Neuronal stem cell (in vitro differentiated cells): ENCODE measurements around the gene OR10A6. TPM values are rescaled to one million over a fixed set of nuclear protein-coding genes. Genes with fewer than 3 reads are reported as not detected.

Experiments used
- DNase-seq: peaks from one replicate; pipeline ENCODE4 v3.0.0-alpha.2; 2013; ENCODE audit warnings: low spot score
- H2AFZ ChIP-seq: one replicate; pipeline ENCODE4 v1.6.1; 2013; ENCODE audit warnings: mild to moderate bottlenecking, low read length, inconsistent platforms
- H2AK5ac ChIP-seq: 2 replicates; pipeline ENCODE4 v1.6.1; 2013; ENCODE audit warnings: low read depth, mild to moderate bottlenecking, inconsistent platforms, low read length, moderate library complexity, mixed read lengths
- H2BK120ac ChIP-seq: 2 replicates; pipeline ENCODE4 v1.6.1; 2013; ENCODE audit warnings: low read depth, mild to moderate bottlenecking, inconsistent platforms, low read length, moderate library complexity, mixed read lengths
- H2BK12ac ChIP-seq: one replicate; pipeline ENCODE4 v1.6.1; 2013; ENCODE audit warnings: low read length, inconsistent platforms
- H2BK15ac ChIP-seq: 2 replicates; pipeline ENCODE4 v1.6.1; 2013; ENCODE audit warnings: mild to moderate bottlenecking, low read length, inconsistent platforms, mixed read lengths
- H2BK5ac ChIP-seq: one replicate; pipeline ENCODE4 v1.6.1; 2013; ENCODE audit warnings: inconsistent platforms, mild to moderate bottlenecking, low read length, moderate library complexity
- H3K14ac ChIP-seq: one replicate; pipeline ENCODE4 v1.6.1; 2013; ENCODE audit warnings: low read length, inconsistent platforms
- H3K18ac ChIP-seq: 2 replicates; pipeline ENCODE4 v1.6.1; 2013; ENCODE audit warnings: low read length, inconsistent platforms
- H3K23ac ChIP-seq: 2 replicates; pipeline ENCODE4 v1.6.1; 2013; ENCODE audit warnings: low read depth, mild to moderate bottlenecking, mixed read lengths, low read length, inconsistent platforms; ENCODE audit not compliant: poor library complexity
- H3K27ac ChIP-seq: replicated peaks from 3 replicates; pipeline ENCODE4 v1.5.1; 2013; ENCODE audit warnings: low read length, inconsistent platforms
- H3K27me3 ChIP-seq, 3 experiments: 2 replicates each; pipeline ENCODE4 v1.6.1; 2013; ENCODE audit warnings: low read length in 3 of 3, mild to moderate bottlenecking in 2 of 3, inconsistent platforms in 1 of 3, low read depth in 1 of 3, mixed read lengths in 1 of 3, moderate library complexity in 1 of 3; ENCODE audit not compliant: control insufficient read depth in 3 of 3, insufficient read depth in 3 of 3
- H3K36me3 ChIP-seq, 2 donors: replicated peaks in 1 of 2; 2 replicates each; pipeline ENCODE4 v1.6.1; 2013; ENCODE audit warnings: low read length in 2 of 2; ENCODE audit not compliant: control insufficient read depth in 2 of 2, insufficient read depth in 2 of 2
- H3K4ac ChIP-seq: 2 replicates; pipeline ENCODE4 v1.6.1; 2013; ENCODE audit warnings: inconsistent platforms, mild to moderate bottlenecking, low read length, moderate library complexity
- H3K4me1 ChIP-seq, 2 donors: 1 replicate in 1 of 2; 2 replicates in 1 of 2; pipeline ENCODE4 v1.6.1; 2013; ENCODE audit warnings: low read length in 2 of 2, low read depth in 1 of 2; ENCODE audit not compliant: control insufficient read depth in 2 of 2, insufficient read depth in 1 of 2
- H3K4me2 ChIP-seq: one replicate; pipeline ENCODE4 v1.6.1; 2013; ENCODE audit warnings: mild to moderate bottlenecking, low read length, inconsistent platforms; ENCODE audit not compliant: insufficient read depth, poor library complexity, severe bottlenecking
- H3K4me3 ChIP-seq, 2 donors: 2 replicates each; pipeline ENCODE4 v1.5.1; 2013; ENCODE audit warnings: low read length in 2 of 2, mild to moderate bottlenecking in 2 of 2, inconsistent platforms in 1 of 2, moderate library complexity in 1 of 2
- H3K79me1 ChIP-seq: one replicate; pipeline ENCODE4 v1.6.1; 2013; ENCODE audit warnings: low read depth, mild to moderate bottlenecking, inconsistent platforms, low read length, moderate library complexity
- H3K9ac ChIP-seq: one replicate; pipeline ENCODE4 v1.6.1; 2013; ENCODE audit warnings: mild to moderate bottlenecking, low read depth, low read length, inconsistent platforms; ENCODE audit not compliant: poor library complexity
- H3K9me3 ChIP-seq, 2 donors: replicated peaks in 1 of 2; 2 replicates each; pipeline versions ENCODE3 to v1.6.1; 2013; ENCODE audit warnings: low read length in 2 of 2, mild to moderate bottlenecking in 2 of 2, inconsistent platforms in 1 of 2, low read depth in 1 of 2, mixed read lengths in 1 of 2, moderate library complexity in 1 of 2; ENCODE audit not compliant: control insufficient read depth in 2 of 2, insufficient read depth in 1 of 2
- H4K8ac ChIP-seq: one replicate; pipeline ENCODE4 v1.6.1; 2013; ENCODE audit warnings: low read depth, mild to moderate bottlenecking, inconsistent platforms, low read length, moderate library complexity
- H4K91ac ChIP-seq: one replicate; pipeline ENCODE4 v1.6.1; 2013; ENCODE audit warnings: low read length, low read depth, mild to moderate bottlenecking, inconsistent platforms; ENCODE audit not compliant: poor library complexity
- WGBS, 2 donors: extraction: QIAGEN DNeasy Blood & Tissue Kit; methylation state at CpG; one replicate each; pipeline ENCODE4 v1.1.7; 2013; ENCODE audit warnings: missing lambda C conversion rate in 2 of 2, mixed read lengths in 1 of 2; ENCODE audit not compliant: insufficient read length in 2 of 2, insufficient replicate concordance in 1 of 2; ENCODE audit errors: extremely low coverage in 2 of 2; 5-methylcytosine and 5-hydroxymethylcytosine counted together
- polyA plus RNA-seq, 2 experiments: library from polyadenylated mRNA; stranded (reverse); fragments of 200-250 nt; gene quantifications; one replicate each; pipeline ENCODE4 v1.2.3, GENCODE V29; 2013

The OR10A6 gene, protein sequence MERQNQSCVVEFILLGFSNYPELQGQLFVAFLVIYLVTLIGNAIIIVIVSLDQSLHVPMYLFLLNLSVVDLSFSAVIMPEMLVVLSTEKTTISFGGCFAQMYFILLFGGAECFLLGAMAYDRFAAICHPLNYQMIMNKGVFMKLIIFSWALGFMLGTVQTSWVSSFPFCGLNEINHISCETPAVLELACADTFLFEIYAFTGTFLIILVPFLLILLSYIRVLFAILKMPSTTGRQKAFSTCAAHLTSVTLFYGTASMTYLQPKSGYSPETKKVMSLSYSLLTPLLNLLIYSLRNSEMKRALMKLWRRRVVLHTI
- not detected for polyA plus RNA-seq (2013, experiment 1 of 2)
- polyA plus RNA-seq (2013, experiment 2 of 2): not detected

DNA sequence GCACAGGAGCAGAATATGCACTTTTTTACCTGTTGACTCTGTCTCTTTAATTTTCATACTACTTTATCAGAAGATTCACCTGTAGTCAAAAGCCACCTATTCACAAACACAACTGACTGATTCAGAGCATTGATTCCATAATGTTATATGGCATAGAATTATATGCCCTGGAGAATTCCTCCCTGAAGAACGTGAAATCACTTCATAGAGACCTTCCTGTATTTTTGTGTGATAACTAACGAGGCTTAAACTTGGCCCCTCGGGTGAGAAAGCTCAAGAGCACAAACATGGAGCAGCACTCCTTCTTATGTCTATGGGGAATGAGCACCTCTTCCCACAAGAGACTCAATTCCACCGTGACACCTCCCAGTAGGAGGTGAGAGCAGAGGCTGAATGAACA lies at the start of gene OR10A6:
TSS of gene OR10A6 (minus strand) at position 101 of the 400 bp plus-strand sequence. CDS start 2,606 bp downstream, outside the sequence.
- Histone ChIP-seq H4K8ac (no peak within 1 kb of the TSS), H3K4ac (no peak within 1 kb of the TSS), H3K9me3 (no peaks in the 10 kb centered on the region), H2BK5ac (no peak within 1 kb of the TSS), H3K4me3 (no peak within 1 kb of the TSS), H3K27me3 (no peaks in the 10 kb centered on the region), H3K9ac (no peak within 1 kb of the TSS), H2BK120ac (no peak within 1 kb of the TSS), H3K23ac (no peak within 1 kb of the TSS), H3K36me3 (no peaks in the 10 kb centered on the region), H2AFZ (no peak within 1 kb of the TSS), H3K79me1 (no peaks in the 10 kb centered on the region), H3K4me2 (no peak within 1 kb of the TSS), H2BK15ac (no peak within 1 kb of the TSS), H3K4me1 (peaks cover 0 to 3% of the 10 kb centered on the region in 2 donors), H4K91ac (no peak within 1 kb of the TSS), H2AK5ac (no peak within 1 kb of the TSS), H2BK12ac (no peak within 1 kb of the TSS), H3K18ac (no peak within 1 kb of the TSS), H3K14ac (no peak within 1 kb of the TSS), H3K27ac (no peak within 1 kb of the TSS)
- WGBS, 2 donors: no CpG with 5 or more reads among the region's 4 CpGs
- no peak for DNase-seq

GRCh38 chr11:7977232-7977917 lies 46.3 kb upstream of the OR10A6 start:
- H3K23ac ChIP-seq: no peak overlapping the region
- H4K8ac ChIP-seq: no peak overlapping the region
- H2AFZ ChIP-seq: no peak overlapping the region
- no peak overlapping the region for H2BK15ac ChIP-seq
- H3K9me3 ChIP-seq: no peaks in the 10 kb centered on the region
- H3K9ac ChIP-seq: no peak overlapping the region
- H3K4me1 ChIP-seq: no peaks in the 10 kb centered on the region
- H3K79me1 ChIP-seq: no peaks in the 10 kb centered on the region
- no peaks in the 10 kb centered on the region for H3K36me3 ChIP-seq
- no peak overlapping the region for H3K14ac ChIP-seq
- H3K4me2 ChIP-seq: no peak overlapping the region
- no peak overlapping the region for H3K4ac ChIP-seq
- no peak overlapping the region for H2BK120ac ChIP-seq
- H3K4me3 ChIP-seq: no peak overlapping the region
- H4K91ac ChIP-seq: no peak overlapping the region
- no peak overlapping the region for H2AK5ac ChIP-seq
- no peak for DNase-seq
- H3K27me3 ChIP-seq: no peaks in the 10 kb centered on the region
- no peak overlapping the region for H2BK12ac ChIP-seq
- WGBS, 2 donors: no CpG with 5 or more reads among the region's 5 CpGs
- no peak overlapping the region for H2BK5ac ChIP-seq
- no peak overlapping the region for H3K18ac ChIP-seq
- H3K27ac ChIP-seq: no peak overlapping the region

DNA sequence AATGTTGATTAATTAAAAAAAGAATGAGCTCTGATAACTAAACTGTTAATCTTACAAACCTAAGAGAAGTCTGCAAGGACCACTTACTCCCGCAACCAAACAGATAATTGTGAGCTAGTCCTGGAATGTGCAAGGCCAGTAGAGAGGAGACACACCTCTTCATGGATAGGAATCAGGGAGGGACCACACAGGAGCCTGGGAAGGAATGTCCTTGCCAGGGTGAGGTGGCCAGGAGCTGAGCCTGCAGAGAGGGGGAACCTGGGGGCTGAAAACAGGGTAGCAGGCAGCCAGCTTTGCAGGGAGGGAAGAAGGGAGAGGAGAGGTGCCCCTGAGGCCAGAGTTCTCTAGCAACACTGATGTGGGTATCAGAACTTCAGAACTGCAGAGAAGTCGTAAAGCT lies 43.6 kb upstream of the OR10A6 start:
- Histone ChIP-seq H2BK12ac (no peak overlapping the region), H3K27ac (no peak overlapping the region)

GRCh38 chr11:7973011-7973410 lies 41.9 kb upstream of the OR10A6 start:
- DNase-seq: no peak
- WGBS, 2 donors: no CpG with 5 or more reads among the region's 5 CpGs

More for the DNA sequence above, 43.6 kb upstream of the OR10A6 start:
- H3K9ac ChIP-seq: no peak overlapping the region
- H3K14ac ChIP-seq: no peak overlapping the region
- no peak overlapping the region for H3K4me2 ChIP-seq
- no peak overlapping the region for H2BK15ac ChIP-seq
- no peak overlapping the region for H2BK5ac ChIP-seq
- no peak overlapping the region for H3K4me3 ChIP-seq
- H3K4me1 ChIP-seq: no peaks in the 10 kb centered on the region
- no peaks in the 10 kb centered on the region for H3K36me3 ChIP-seq
- no peak overlapping the region for H3K18ac ChIP-seq
- no peak overlapping the region for H2AFZ ChIP-seq
- H2AK5ac ChIP-seq: no peak overlapping the region
- no peak overlapping the region for H4K8ac ChIP-seq
- no peak for DNase-seq
- H3K79me1 ChIP-seq: no peaks in the 10 kb centered on the region
- H4K91ac ChIP-seq: no peak overlapping the region
- no peaks in the 10 kb centered on the region for H3K9me3 ChIP-seq
- H3K23ac ChIP-seq: no peak overlapping the region
- H2BK120ac ChIP-seq: no peak overlapping the region
- peaks cover 0 to 4% (median 0%) of the 10 kb centered on the region in 3 experiments for H3K27me3 ChIP-seq
- H3K4ac ChIP-seq: no peak overlapping the region
- WGBS, 2 donors: no CpG with 5 or more reads among the region's 2 CpGs

More at GRCh38 chr11:7973011-7973410, 41.9 kb upstream of the OR10A6 start:
- Histone ChIP-seq H3K4me3 (no peak overlapping the region), H3K14ac (no peak overlapping the region), H2AFZ (no peak overlapping the region), H3K36me3 (no peaks in the 10 kb centered on the region), H3K23ac (no peak overlapping the region), H2BK120ac (no peak overlapping the region), H3K27ac (no peak overlapping the region), H4K91ac (no peak overlapping the region), H3K18ac (no peak overlapping the region), H3K4me2 (no peak overlapping the region), H3K79me1 (no peaks in the 10 kb centered on the region), H3K9me3 (no peaks in the 10 kb centered on the region), H3K27me3 (peaks cover 0 to 9% (median 0%) of the 10 kb centered on the region in 3 experiments), H2AK5ac (no peak overlapping the region), H2BK15ac (no peak overlapping the region), H3K9ac (no peak overlapping the region), H2BK12ac (no peak overlapping the region), H4K8ac (no peak overlapping the region), H3K4ac (no peak overlapping the region), H2BK5ac (no peak overlapping the region), H3K4me1 (no peaks in the 10 kb centered on the region)
